GM21717 (cell line): ENCODE results near the gene NT5C3A.
"Not testable (repeated sequence)": the region's sequence is repeated elsewhere in the genome, so short reads cannot be mapped to it uniquely, and the experiment has no call there.

Experiments used
- ATAC-seq: cut with Tn5 transposase; IDR thresholded peaks from one replicate; pipeline ENCODE4 v1.9.1; 2021; ENCODE audit warnings: mild to moderate bottlenecking, moderate library complexity; ENCODE audit not compliant: unreplicated experiment

NT5C3A gene

GRCh38 chr7:33043501-33044400 lies 18.8 kb downstream of the NT5C3A start:
- ATAC-seq, result no peak

- no peak for ATAC-seq
Measured at GRCh38 chr7:33041631-33042428, 20.7 kb downstream of the NT5C3A start.

- peak; percentile 94 for ATAC-seq
Measured at GRCh38 chr7:33040803-33041516, 21.6 kb downstream of the NT5C3A start.

- ATAC-seq, result no peak
Measured at GRCh38 chr7:33039903-33040292, 22.7 kb downstream of the NT5C3A start.

- ATAC-seq, result no peak
Measured at GRCh38 chr7:33039257-33039902, 23.2 kb downstream of the NT5C3A start.

- no peak for ATAC-seq
Measured at GRCh38 chr7:33038639-33039038, 23.9 kb downstream of the NT5C3A start.

- no peak for ATAC-seq
Measured at GRCh38 chr7:33035776-33036175, 26.8 kb downstream of the NT5C3A start.

- ATAC-seq, result no peak
Measured at GRCh38 chr7:33024189-33024757, 38.3 kb downstream of the NT5C3A start.

GRCh38 chr7:33012364-33012763 lies 50.2 kb downstream of the NT5C3A start:
- no peak for ATAC-seq

GRCh38 chr7:33009734-33010133 lies 52.8 kb downstream of the NT5C3A start:
- no peak for ATAC-seq

- not testable (repeated sequence) for ATAC-seq
Measured at GRCh38 chr7:33005690-33006089, 56.9 kb downstream of the NT5C3A start.

- ATAC-seq, result not testable (repeated sequence)
Measured at GRCh38 chr7:33005193-33005592, 57.4 kb downstream of the NT5C3A start.

GRCh38 chr7:33004104-33004616 lies 58.4 kb downstream of the NT5C3A start:
- not testable (repeated sequence) for ATAC-seq

- ATAC-seq, result not testable (repeated sequence)
Measured at GRCh38 chr7:33003111-33003510, 59.5 kb downstream of the NT5C3A start.

GRCh38 chr7:32999380-32999779 lies 63.2 kb downstream of the NT5C3A start:
- ATAC-seq, result not testable (repeated sequence)

GRCh38 chr7:32998361-32999171 lies 64.0 kb downstream of the NT5C3A start:
- not testable (repeated sequence) for ATAC-seq

- not testable (repeated sequence) for ATAC-seq
Measured at GRCh38 chr7:32997956-32998355, 64.6 kb downstream of the NT5C3A start.

GRCh38 chr7:32992750-32993149 lies 69.8 kb downstream of the NT5C3A start:
- ATAC-seq, result not testable (repeated sequence)
